ENCODE measurements around the gene LRRC46.

DNA sequence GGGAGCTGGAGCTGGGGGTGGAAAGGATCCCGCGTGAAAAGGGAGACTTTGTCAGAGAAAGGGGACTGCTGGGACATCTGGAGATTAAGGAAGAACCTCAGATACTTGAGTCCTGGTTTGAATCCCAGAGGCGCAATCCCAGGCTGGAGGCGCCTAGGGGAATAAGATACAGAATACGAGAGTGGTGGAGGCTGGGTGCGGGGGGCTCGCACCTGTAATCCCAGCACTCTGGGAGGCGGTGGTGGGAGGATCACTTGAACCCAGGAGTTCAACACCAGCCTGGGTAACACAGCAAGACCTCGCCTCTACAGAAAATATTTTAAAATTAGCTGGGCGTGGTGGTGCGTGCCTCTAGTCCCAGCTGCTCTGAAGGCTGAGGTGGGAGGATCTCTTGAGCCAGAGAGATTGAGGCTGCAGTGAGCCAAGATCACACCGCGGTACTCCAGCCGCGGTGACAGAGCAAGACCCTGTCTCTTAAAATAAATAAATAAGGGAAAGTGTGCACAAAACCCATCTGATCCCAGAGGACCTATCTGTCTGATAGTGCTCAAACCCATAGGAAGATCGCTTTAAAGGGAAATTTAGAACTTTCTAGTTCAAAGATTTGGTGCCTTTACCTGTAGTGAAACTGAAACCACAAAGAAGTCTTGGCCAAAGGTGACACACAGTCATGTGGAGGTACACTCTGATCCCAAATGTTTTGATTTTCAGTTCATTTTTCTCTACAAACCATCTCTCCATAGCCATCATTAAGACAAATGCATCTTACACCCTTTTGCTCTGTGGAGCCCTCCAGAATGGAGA is 10.2 kb downstream of the LRRC46 start:
- TF ChIP-seq, protein P1, sequence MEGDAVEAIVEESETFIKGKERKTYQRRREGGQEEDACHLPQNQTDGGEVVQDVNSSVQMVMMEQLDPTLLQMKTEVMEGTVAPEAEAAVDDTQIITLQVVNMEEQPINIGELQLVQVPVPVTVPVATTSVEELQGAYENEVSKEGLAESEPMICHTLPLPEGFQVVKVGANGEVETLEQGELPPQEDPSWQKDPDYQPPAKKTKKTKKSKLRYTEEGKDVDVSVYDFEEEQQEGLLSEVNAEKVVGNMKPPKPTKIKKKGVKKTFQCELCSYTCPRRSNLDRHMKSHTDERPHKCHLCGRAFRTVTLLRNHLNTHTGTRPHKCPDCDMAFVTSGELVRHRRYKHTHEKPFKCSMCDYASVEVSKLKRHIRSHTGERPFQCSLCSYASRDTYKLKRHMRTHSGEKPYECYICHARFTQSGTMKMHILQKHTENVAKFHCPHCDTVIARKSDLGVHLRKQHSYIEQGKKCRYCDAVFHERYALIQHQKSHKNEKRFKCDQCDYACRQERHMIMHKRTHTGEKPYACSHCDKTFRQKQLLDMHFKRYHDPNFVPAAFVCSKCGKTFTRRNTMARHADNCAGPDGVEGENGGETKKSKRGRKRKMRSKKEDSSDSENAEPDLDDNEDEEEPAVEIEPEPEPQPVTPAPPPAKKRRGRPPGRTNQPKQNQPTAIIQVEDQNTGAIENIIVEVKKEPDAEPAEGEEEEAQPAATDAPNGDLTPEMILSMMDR (IDR thresholded peaks at IDR 0.05 in 8 of 11, conservative IDR thresholded peaks at IDR 0.05 in 3 of 11) = peak in 3 of 11 experiments; percentile 23 to 32 (median 31)
- TF ChIP-seq POLR2A (IDR thresholded peaks at IDR 0.05) = no peak

All from spleen (tissue), 7 donors.